Measurements from ENCODE around the gene RANGRF. TPM values are rescaled to one million over a fixed set of nuclear protein-coding genes. Genes with fewer than 3 reads are reported as not detected.

The RANGRF gene
- total RNA-seq, 1 donor from 2014 or later: 23.2 TPM

- peak; percentile 67 for DNase-seq
- peak; percentile 93 for ATAC-seq (ENCODE audit: poor library complexity)
- intact Hi-C loops (cut with DNase I): no loop called here
Observed at GRCh38 chr17:8300627-8301242, 12.3 kb downstream of the RANGRF start.

- DNase-seq (no peak), ATAC-seq (ENCODE audit: poor library complexity) (peak; percentile 61)
- intact Hi-C loops (cut with DNase I): no loop called here
Observed at GRCh38 chr17:8310601-8311123, 22.2 kb downstream of the RANGRF start.

- DNase-seq (peak; percentile 57), ATAC-seq (ENCODE audit: poor library complexity) (peak; percentile 23)
- intact Hi-C loops (cut with DNase I): no loop called here
Observed at GRCh38 chr17:8311131-8311790, 22.8 kb downstream of the RANGRF start.

- intact Hi-C loops (cut with DNase I): no loop called here
- no peak for DNase-seq
- no peak for ATAC-seq (ENCODE audit: poor library complexity)
Observed at GRCh38 chr17:8312251-8312650, 23.8 kb downstream of the RANGRF start.

- intact Hi-C loops (cut with DNase I): no loop called here
- DNase-seq: no peak
- ATAC-seq (ENCODE audit: poor library complexity): no peak
Observed at GRCh38 chr17:8312726-8313600, 24.5 kb downstream of the RANGRF start.

- DNase-seq (no peak), ATAC-seq (ENCODE audit: poor library complexity) (no peak)
- intact Hi-C loops (cut with DNase I): no loop called here
Observed at GRCh38 chr17:8314797-8315763, 26.6 kb downstream of the RANGRF start.

- intact Hi-C loops (cut with DNase I): no loop called here
- DNase-seq: no peak
- no peak for ATAC-seq (ENCODE audit: poor library complexity)
Observed at GRCh38 chr17:8315764-8316217, 27.3 kb downstream of the RANGRF start.

GRCh38 chr17:8318010-8318935 is 29.8 kb downstream of the RANGRF start:
- DNase-seq: no peak
- no peak for ATAC-seq (ENCODE audit: poor library complexity)
- intact Hi-C loops (cut with DNase I): no loop called here

GRCh38 chr17:8320262-8320661 is 31.8 kb downstream of the RANGRF start:
- ATAC-seq (ENCODE audit: poor library complexity): no peak
- intact Hi-C loops (cut with DNase I): no loop called here

GRCh38 chr17:8320990-8321389 is 32.5 kb downstream of the RANGRF start:
- intact Hi-C loops (cut with DNase I): no loop called here
- no peak for ATAC-seq (ENCODE audit: poor library complexity)

More at GRCh38 chr17:8320262-8320661, 31.8 kb downstream of the RANGRF start:
- DNase-seq: no peak

GRCh38 chr17:8322061-8322460 is 33.6 kb downstream of the RANGRF start:
- no peak for ATAC-seq (ENCODE audit: poor library complexity)
- intact Hi-C loops (cut with DNase I): no loop called here
- DNase-seq: no peak

More at GRCh38 chr17:8320990-8321389, 32.5 kb downstream of the RANGRF start:
- no peak for DNase-seq

- intact Hi-C loops (cut with DNase I): no loop called here
- ATAC-seq (ENCODE audit: poor library complexity): no peak
Observed at GRCh38 chr17:8324132-8324531, 35.7 kb downstream of the RANGRF start.

GRCh38 chr17:8324923-8325322 is 36.5 kb downstream of the RANGRF start:
- DNase-seq (no peak), ATAC-seq (ENCODE audit: poor library complexity) (no peak)
- intact Hi-C loops (cut with DNase I): no loop called here

More at GRCh38 chr17:8324132-8324531, 35.7 kb downstream of the RANGRF start:
- DNase-seq: no peak

GRCh38 chr17:8326511-8327302 is 38.2 kb downstream of the RANGRF start:
- intact Hi-C loops (cut with DNase I): no loop called here
- DNase-seq (peak; percentile 63), ATAC-seq (ENCODE audit: poor library complexity) (peak; percentile 82)

- intact Hi-C loops (cut with DNase I): no loop called here
- DNase-seq (no peak), ATAC-seq (ENCODE audit: poor library complexity) (peak; percentile 37)
Observed at GRCh38 chr17:8327303-8327649, 38.8 kb downstream of the RANGRF start.

GRCh38 chr17:8332128-8332527 is 43.7 kb downstream of the RANGRF start:
- no peak for ATAC-seq (ENCODE audit: poor library complexity)
- intact Hi-C loops (cut with DNase I): no loop called here
- no peak for DNase-seq
